NAMALWA (cell line): ENCODE measurements around the gene SYTL1.
A peak's percentile ranks its signal among the peaks of the same experiment; 100 is the strongest.

Source experiments
- DNase-seq: peaks from one replicate; pipeline ENCODE4 v3.0.0-alpha.2; 2015; ENCODE audit warnings: low spot score

The SYTL1 gene

GRCh38 chr1:27318596-27318995, 23.2 kb upstream of the SYTL1 start:
- no peak for DNase-seq

GRCh38 chr1:27321813-27322568, 19.8 kb upstream of the SYTL1 start, which contains the start of gene TMEM222:
TMEM222 (plus strand) TSS chr1:27322163; CDS start chr1:27322198, 35 bp downstream.
- peak; percentile 98 for DNase-seq

GRCh38 chr1:27322569-27323240, 19.1 kb upstream of the SYTL1 start:
- peak; percentile 38 for DNase-seq

GRCh38 chr1:27325286-27325685, 16.5 kb upstream of the SYTL1 start:
- DNase-seq: no peak

GRCh38 chr1:27327964-27328363, 13.9 kb upstream of the SYTL1 start:
- DNase-seq: no peak

- no peak for DNase-seq
Measured at GRCh38 chr1:27330786-27331185, 11.0 kb upstream of the SYTL1 start.

GRCh38 chr1:27331426-27331825, 10.4 kb upstream of the SYTL1 start:
- DNase-seq: no peak

GRCh38 chr1:27331922-27332321, 9.9 kb upstream of the SYTL1 start:
- no peak for DNase-seq

- peak; percentile 65 for DNase-seq
Measured at GRCh38 chr1:27332536-27333281, 9.1 kb upstream of the SYTL1 start.

- no peak for DNase-seq
Measured at GRCh38 chr1:27333717-27334279, 8.0 kb upstream of the SYTL1 start.

- DNase-seq: no peak
Measured at GRCh38 chr1:27335506-27336422, 6.1 kb upstream of the SYTL1 start.

GRCh38 chr1:27336756-27337155, 5.1 kb upstream of the SYTL1 start:
- no peak for DNase-seq

- no peak for DNase-seq
Measured at GRCh38 chr1:27338751-27339150, 3.1 kb upstream of the SYTL1 start.

- no peak for DNase-seq
Measured at GRCh38 chr1:27339213-27339612, 2.6 kb upstream of the SYTL1 start.

- DNase-seq: peak; percentile 64
Measured at GRCh38 chr1:27342391-27342777, 562 bp downstream of the SYTL1 start.

- DNase-seq: peak; percentile 64
Measured at GRCh38 chr1:27342778-27343638, 1.2 kb downstream of the SYTL1 start.

- DNase-seq: no peak
Measured at GRCh38 chr1:27343639-27344025, 1.8 kb downstream of the SYTL1 start.

- DNase-seq: no peak
Measured at GRCh38 chr1:27345272-27345671, 3.5 kb downstream of the SYTL1 start.

- DNase-seq: no peak
Measured at GRCh38 chr1:27346357-27346756, 4.5 kb downstream of the SYTL1 start.

GRCh38 chr1:27346991-27347624, 5.3 kb downstream of the SYTL1 start:
- no peak for DNase-seq
